Measurements from ENCODE around the gene ZNF217.
A peak's percentile ranks its signal among the peaks of the same experiment; 100 is the strongest.
"Not testable (repeated sequence)": the region's sequence is repeated elsewhere in the genome, so short reads cannot be mapped to it uniquely, and the experiment has no call there.

The ZNF217 gene

GRCh38 chr20:53550280-53551187, 43.1 kb downstream of the ZNF217 start:
- in situ Hi-C loops (cut with HindIII; ENCODE audit: low sequenced_read_pairs) = no loop called here
- DNase-seq (ENCODE audit: low read depth) = no peak
- TF ChIP-seq CTCF (IDR thresholded peaks at IDR 0.05; ENCODE audit: low read depth, low read length, missing control alignments) = no peak
- H3K4me3 ChIP-seq (ENCODE audit: low read depth, low read length) = no peak overlapping the region

- peak; percentile 52 for DNase-seq (ENCODE audit: low read depth)
- H3K4me3 ChIP-seq (ENCODE audit: low read depth, low read length) = no peak overlapping the region
- in situ Hi-C loops (cut with HindIII; ENCODE audit: low sequenced_read_pairs) = no loop called here
- peak; percentile 85 for TF ChIP-seq CTCF (IDR thresholded peaks at IDR 0.05; ENCODE audit: low read depth, low read length, missing control alignments)
Observed at GRCh38 chr20:53547664-53548239, 45.9 kb downstream of the ZNF217 start.

- TF ChIP-seq CTCF (IDR thresholded peaks at IDR 0.05; ENCODE audit: low read depth, low read length, missing control alignments) = no peak
- in situ Hi-C loops (cut with HindIII; ENCODE audit: low sequenced_read_pairs) = no loop called here
- H3K4me3 ChIP-seq (ENCODE audit: low read depth, low read length) = no peak overlapping the region
- DNase-seq (ENCODE audit: low read depth) = no peak
Observed at GRCh38 chr20:53539516-53539915, 54.1 kb downstream of the ZNF217 start.

- DNase-seq (ENCODE audit: low read depth); H3K4me3 ChIP-seq (ENCODE audit: low read depth, low read length); in situ Hi-C loops (cut with HindIII; ENCODE audit: low sequenced_read_pairs): not testable (repeated sequence)
Observed at GRCh38 chr20:53536382-53536781, 57.3 kb downstream of the ZNF217 start.

- H3K4me3 ChIP-seq (ENCODE audit: low read depth, low read length) = no peak overlapping the region
- no peak for DNase-seq (ENCODE audit: low read depth)
- TF ChIP-seq CTCF (IDR thresholded peaks at IDR 0.05; ENCODE audit: low read depth, low read length, missing control alignments) = no peak
- in situ Hi-C loops (cut with HindIII; ENCODE audit: low sequenced_read_pairs) = no loop called here
Observed at GRCh38 chr20:53535878-53536277, 57.8 kb downstream of the ZNF217 start.

- H3K4me3 ChIP-seq (ENCODE audit: low read depth, low read length) = no peak overlapping the region
- no peak for TF ChIP-seq CTCF (IDR thresholded peaks at IDR 0.05; ENCODE audit: low read depth, low read length, missing control alignments)
- no peak for DNase-seq (ENCODE audit: low read depth)
- in situ Hi-C loops (cut with HindIII; ENCODE audit: low sequenced_read_pairs) = no loop called here
Observed at GRCh38 chr20:53534037-53534436, 59.6 kb downstream of the ZNF217 start.

GRCh38 chr20:53533500-53533899, 60.1 kb downstream of the ZNF217 start:
- TF ChIP-seq CTCF (IDR thresholded peaks at IDR 0.05; ENCODE audit: low read depth, low read length, missing control alignments) = no peak
- no peak for DNase-seq (ENCODE audit: low read depth)
- no peak overlapping the region for H3K4me3 ChIP-seq (ENCODE audit: low read depth, low read length)
- in situ Hi-C loops (cut with HindIII; ENCODE audit: low sequenced_read_pairs) = no loop called here

- DNase-seq (ENCODE audit: low read depth); H3K4me3 ChIP-seq (ENCODE audit: low read depth, low read length); in situ Hi-C loops (cut with HindIII; ENCODE audit: low sequenced_read_pairs): not testable (repeated sequence)
Observed at GRCh38 chr20:53532654-53533312, 60.9 kb downstream of the ZNF217 start.
